Stomach smooth muscle (tissue), 2 donors: ENCODE data around the gene UBE2E2.

Source experiments
- H3K27ac ChIP-seq: one replicate; pipeline ENCODE4 v1.7.0; 2013; ENCODE audit warnings: mild to moderate bottlenecking, low read length, inconsistent platforms
- H3K27me3 ChIP-seq, 2 donors: one replicate each; pipeline ENCODE4 v1.7.0; 2013; ENCODE audit warnings: low read length in 2 of 2; ENCODE audit not compliant: insufficient read depth in 2 of 2, control insufficient read depth in 1 of 2
- H3K36me3 ChIP-seq, 2 donors: one replicate each; pipeline ENCODE4 v1.7.0; 2013; ENCODE audit warnings: low read length in 2 of 2; ENCODE audit not compliant: control insufficient read depth in 2 of 2, insufficient read depth in 2 of 2
- H3K4me1 ChIP-seq: one replicate; pipeline ENCODE4 v1.7.0; 2013; ENCODE audit warnings: low read length; ENCODE audit not compliant: control insufficient read depth, insufficient read depth
- H3K4me3 ChIP-seq, 2 donors: one replicate each; pipeline ENCODE4 v1.7.0; 2013; ENCODE audit warnings: low read length in 2 of 2
- H3K9ac ChIP-seq, 2 donors: one replicate each; pipeline ENCODE4 v1.7.0; 2013; ENCODE audit warnings: low read length in 2 of 2, mild to moderate bottlenecking in 1 of 2
- H3K9me3 ChIP-seq, 2 donors: one replicate each; pipeline ENCODE4 v1.7.0; 2013; ENCODE audit warnings: low read length in 2 of 2; ENCODE audit not compliant: control insufficient read depth in 2 of 2
- donor health status: healthy.
- donor health status: Pancreatic carcinoma.

The UBE2E2 gene

DNA sequence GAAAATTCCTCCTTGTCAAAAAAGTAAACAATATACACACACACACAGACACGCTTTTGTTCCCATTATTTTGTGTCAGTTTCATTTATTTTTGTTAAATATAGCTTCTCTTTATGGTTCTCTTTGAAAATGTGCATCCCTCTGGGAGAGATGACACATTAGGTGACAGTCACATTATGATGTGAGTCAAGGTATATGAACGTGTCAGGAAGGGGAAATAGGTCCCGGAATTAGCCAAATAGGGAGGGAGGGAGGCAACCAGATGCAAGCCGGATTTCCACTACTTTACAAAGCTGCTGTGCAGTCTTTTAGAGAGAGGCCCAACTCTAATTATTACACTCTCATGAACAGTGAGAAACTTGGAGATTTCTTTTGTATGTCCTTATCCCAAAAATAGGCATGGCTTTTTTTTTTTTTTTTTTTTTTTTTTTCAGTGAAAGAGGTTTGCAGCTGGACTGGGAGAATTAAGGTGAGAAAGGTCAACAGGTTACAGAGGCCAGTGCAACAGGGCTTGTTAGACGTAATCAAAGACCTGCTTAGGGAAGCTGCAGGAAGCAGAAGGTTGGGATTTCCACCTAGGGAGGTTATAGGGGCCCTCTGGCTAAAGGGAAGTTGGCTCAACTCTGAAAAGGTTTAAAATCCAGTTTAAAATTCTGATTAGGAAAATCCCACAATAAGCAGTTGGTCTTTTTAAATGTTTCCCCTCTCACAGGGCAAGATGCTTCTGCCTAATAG is 362.1 kb downstream of the UBE2E2 start:
- H3K27ac ChIP-seq: no peak overlapping the region
- H3K36me3 ChIP-seq: no peaks in the 10 kb centered on the region
- H3K9ac ChIP-seq: no peak overlapping the region
- H3K4me3 ChIP-seq: no peak overlapping the region
- H3K4me1 ChIP-seq: peaks cover 5% of the 10 kb centered on the region
- no peaks in the 10 kb centered on the region for H3K27me3 ChIP-seq
- H3K9me3 ChIP-seq: no peaks in the 10 kb centered on the region

DNA sequence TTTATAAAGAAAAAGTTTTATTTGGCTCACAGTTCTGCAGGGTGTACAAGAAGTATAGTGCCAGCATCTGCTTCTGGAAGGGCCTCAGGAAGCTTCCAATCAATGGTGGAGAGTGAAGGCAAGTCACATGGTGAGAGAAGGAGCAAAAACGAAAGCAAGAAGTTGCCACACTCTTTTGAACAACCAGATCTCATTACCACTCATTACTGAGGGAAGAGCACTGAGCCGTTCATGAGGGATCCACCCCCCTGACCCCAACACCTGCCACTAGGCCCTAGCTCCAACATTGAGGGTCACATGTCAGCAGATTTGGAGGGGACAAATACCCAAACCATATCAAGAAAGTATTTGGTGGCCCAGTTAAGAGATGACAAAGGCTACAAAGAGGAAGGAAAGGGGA is 363.4 kb downstream of the UBE2E2 start:
- Histone ChIP-seq H3K9ac (no peak overlapping the region), H3K27me3 (no peaks in the 10 kb centered on the region), H3K36me3 (no peaks in the 10 kb centered on the region), H3K4me3 (no peak overlapping the region), H3K9me3 (no peaks in the 10 kb centered on the region), H3K4me1 (peaks cover 5% of the 10 kb centered on the region), H3K27ac (no peak overlapping the region)

DNA sequence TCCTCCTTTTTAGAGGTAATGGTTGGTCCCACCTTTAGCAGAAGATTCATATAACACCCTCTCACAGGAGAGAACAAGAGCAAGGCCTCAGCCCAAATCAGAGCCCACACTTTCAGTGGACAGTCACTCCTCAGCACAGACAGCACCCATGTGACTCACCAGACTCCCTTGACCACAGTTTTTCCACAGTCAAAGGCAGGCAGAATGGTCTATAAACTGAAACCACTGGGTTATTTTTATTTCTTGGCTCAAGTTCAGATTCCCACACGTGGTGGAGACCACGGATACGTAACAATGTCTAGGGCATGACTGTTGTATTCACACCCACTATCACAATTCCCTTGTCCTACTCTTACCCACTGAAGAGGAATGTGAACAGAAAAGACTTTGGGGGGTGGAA is 364.8 kb downstream of the UBE2E2 start:
- Histone ChIP-seq H3K9ac (no peak overlapping the region), H3K4me3 (no peak overlapping the region), H3K27me3 (no peaks in the 10 kb centered on the region), H3K4me1 (peaks cover 5% of the 10 kb centered on the region), H3K36me3 (no peaks in the 10 kb centered on the region), H3K9me3 (no peaks in the 10 kb centered on the region), H3K27ac (no peak overlapping the region)

DNA sequence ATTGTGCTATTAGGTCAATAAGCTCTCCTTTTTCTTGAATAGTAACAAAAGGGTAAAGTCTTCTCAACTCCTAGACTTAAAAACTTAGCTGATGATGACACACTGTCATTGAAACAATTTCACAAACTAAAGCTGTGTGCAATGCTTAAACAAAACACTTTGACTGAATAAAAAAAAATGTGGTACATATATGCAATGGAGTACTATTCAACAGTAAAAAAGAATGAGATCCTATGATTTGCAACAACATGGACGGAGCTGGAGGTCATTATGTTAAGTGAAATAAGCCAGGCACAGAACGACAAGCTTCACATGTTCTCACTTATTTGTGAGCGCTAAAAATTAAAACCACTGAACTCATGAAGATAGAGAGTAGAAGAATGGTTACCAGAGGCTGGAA is 370.7 kb downstream of the UBE2E2 start:
- Histone ChIP-seq H3K4me1 (no peaks in the 10 kb centered on the region), H3K27ac (no peak overlapping the region), H3K9me3 (no peaks in the 10 kb centered on the region), H3K4me3 (no peak overlapping the region), H3K9ac (no peak overlapping the region), H3K36me3 (no peaks in the 10 kb centered on the region), H3K27me3 (no peaks in the 10 kb centered on the region)

DNA sequence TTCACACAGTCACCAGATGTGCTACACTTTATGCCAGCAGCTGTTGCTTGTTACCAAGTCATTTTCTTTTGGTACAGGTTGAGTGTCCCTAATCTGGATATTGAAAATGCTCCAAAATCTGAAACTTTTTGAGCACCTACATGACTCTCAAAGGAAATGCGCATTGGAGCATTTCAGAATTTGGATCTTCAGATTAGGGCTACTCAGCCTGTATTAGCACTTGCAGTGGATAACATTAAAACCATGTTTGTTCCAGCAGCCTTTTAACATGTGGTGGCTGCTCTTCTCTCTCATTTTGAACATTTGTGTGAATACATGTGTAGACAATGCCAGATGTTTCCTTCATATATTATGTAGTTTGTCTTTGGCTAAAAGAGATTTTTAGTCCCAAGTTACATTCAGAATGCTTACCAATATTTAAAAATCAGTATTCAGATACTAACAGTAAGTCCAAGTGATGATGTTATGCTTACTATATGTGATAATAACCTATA is 371.7 kb downstream of the UBE2E2 start:
- no peak overlapping the region for H3K4me3 ChIP-seq
- no peak overlapping the region for H3K9ac ChIP-seq
- no peaks in the 10 kb centered on the region for H3K4me1 ChIP-seq
- no peak overlapping the region for H3K27ac ChIP-seq
- no peaks in the 10 kb centered on the region for H3K36me3 ChIP-seq
- no peaks in the 10 kb centered on the region for H3K27me3 ChIP-seq
- H3K9me3 ChIP-seq: no peaks in the 10 kb centered on the region

DNA sequence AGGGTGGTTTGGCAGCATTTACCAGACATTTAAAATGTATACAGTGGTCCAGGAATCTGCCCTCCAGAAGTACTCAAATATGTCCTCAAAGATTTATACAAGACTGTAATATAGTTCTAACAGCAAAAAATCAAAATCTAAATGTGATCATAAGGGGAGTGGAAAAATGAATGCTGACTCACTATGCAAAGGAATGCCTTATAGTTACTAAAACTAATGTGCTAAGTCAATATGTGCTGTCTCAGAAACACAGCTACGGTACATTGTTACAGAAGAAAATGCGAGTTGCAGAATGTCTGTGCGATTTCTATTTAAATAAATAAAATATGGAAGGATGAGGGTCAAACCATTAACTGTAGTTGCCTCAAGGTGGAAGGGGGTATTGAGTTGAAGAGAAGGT is 372.6 kb downstream of the UBE2E2 start:
- no peak overlapping the region for H3K4me3 ChIP-seq
- no peaks in the 10 kb centered on the region for H3K36me3 ChIP-seq
- no peaks in the 10 kb centered on the region for H3K9me3 ChIP-seq
- H3K4me1 ChIP-seq: no peaks in the 10 kb centered on the region
- H3K9ac ChIP-seq: no peak overlapping the region
- no peaks in the 10 kb centered on the region for H3K27me3 ChIP-seq
- H3K27ac ChIP-seq: no peak overlapping the region

DNA sequence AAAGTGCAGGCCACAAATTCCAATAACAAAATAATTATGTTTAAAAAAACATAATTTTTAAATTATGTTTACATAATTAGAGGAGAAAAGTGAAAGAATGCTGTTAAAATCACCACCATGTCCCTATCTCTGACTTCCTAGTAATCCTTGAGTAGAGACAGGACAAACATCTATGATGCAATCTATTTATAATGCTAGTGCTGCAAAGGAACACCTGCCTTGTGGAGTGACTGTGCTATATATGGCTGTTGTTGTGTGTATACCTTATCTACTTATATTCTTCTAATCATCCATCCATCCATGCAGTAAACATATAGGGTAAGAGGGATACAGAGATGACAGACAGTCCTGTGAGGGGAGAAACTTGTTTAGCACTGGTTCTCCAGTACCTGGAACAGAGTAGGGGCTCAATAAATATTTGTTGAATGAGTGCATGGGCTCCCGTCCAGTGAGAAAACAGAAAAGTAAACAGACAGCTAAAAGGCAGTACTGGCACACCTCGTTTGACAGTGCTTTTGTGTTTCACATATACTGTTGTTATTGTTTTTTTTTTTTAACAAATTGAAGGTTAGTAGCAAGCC is 373.3 kb downstream of the UBE2E2 start:
- H3K4me1 ChIP-seq: no peaks in the 10 kb centered on the region
- no peak overlapping the region for H3K27ac ChIP-seq
- no peak overlapping the region for H3K4me3 ChIP-seq
- H3K27me3 ChIP-seq: no peaks in the 10 kb centered on the region
- no peak overlapping the region for H3K9ac ChIP-seq
- H3K9me3 ChIP-seq: no peaks in the 10 kb centered on the region
- H3K36me3 ChIP-seq: no peaks in the 10 kb centered on the region

DNA sequence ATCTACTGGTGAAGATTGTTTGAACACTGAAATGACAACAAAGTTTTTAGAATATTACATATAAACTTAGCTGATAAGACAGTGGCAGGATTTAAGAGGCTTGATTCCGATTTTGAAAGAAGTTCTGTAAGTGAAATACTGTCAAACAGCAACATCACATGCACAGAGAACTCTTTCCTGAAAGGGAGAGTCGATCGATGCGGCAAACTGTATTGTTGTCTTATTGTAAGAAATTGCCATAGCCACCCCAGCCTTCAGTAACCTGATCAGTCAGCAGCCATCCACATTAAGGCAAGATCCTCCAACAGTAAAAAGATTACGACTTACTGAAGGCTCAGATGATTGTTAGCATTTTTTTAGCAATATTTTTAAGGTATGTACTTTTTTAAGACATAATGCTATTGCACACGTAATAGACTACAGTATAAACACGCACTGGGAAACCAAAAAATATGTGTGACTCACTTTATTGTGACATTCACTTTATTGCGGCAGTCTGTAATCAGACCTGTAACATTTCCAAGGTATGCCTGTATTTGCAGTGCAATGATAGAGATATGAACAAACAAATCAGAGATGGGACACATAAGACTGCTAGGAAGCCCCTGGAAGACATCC is 377.1 kb downstream of the UBE2E2 start:
- Histone ChIP-seq H3K9me3 (no peaks in the 10 kb centered on the region), H3K4me3 (no peak overlapping the region), H3K9ac (no peak overlapping the region), H3K27me3 (no peaks in the 10 kb centered on the region), H3K4me1 (no peaks in the 10 kb centered on the region), H3K36me3 (no peaks in the 10 kb centered on the region), H3K27ac (no peak overlapping the region)

DNA sequence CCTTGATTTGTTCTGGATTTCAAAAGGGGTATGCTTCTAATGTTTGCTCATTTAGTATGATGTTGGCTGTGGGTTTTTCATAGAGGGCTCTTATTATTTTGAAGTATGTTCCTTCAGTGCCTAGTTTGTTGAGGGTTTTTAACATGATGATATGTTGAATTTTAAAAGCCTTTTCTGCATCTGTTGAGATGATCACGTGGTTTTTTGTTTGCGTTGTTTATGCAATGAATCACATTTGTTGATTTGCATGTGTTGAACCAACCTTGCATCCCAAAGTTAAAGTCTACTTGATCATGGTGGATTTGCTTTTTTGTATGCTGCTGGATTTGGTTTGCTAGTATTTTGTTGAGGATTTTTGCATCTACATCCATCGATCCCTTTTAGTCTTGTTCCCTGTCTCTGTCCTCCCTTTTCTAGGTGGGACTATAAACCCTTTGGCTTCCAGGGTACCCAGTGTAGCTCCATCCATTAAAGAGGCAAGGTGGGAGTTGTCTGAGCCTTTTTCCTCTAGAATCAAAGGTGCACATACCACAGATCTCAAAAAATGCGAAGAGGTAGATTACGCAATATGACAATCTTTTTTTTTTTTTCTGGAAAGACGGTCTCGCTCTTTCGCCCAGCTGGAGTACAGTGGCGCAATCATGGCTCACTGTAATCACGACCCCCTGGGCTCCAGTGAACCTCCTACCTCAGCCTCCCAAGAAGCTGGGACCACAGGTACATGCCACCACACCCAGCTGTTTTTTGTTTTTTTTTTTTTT is 381.0 kb downstream of the UBE2E2 start:
- Histone ChIP-seq H3K27ac (no peak overlapping the region), H3K4me1 (no peaks in the 10 kb centered on the region), H3K9me3 (no peaks in the 10 kb centered on the region), H3K27me3 (no peaks in the 10 kb centered on the region), H3K4me3 (no peak overlapping the region), H3K36me3 (no peaks in the 10 kb centered on the region), H3K9ac (no peak overlapping the region)

DNA sequence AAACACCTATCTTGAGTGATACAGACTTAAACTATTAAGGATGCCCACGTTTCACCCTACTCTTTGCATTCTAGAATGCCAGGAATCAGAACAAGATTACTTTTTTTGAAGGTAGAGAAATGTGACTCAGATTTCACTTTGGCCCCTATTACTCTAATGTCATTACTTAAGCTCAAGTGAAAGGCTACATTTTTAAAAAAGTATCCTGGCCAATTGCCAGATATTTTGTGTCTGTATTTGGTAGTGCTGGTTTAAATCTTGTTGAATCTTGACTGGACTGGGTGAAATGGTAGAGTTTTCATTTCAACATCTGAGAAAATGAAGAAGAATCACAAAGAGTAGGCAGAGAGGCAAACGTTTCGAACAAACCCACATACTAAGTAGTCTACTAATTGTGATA is 384.4 kb downstream of the UBE2E2 start:
- H3K9ac ChIP-seq: no peak overlapping the region
- H3K27me3 ChIP-seq: no peaks in the 10 kb centered on the region
- no peaks in the 10 kb centered on the region for H3K4me1 ChIP-seq
- H3K36me3 ChIP-seq: no peaks in the 10 kb centered on the region
- H3K27ac ChIP-seq: no peak overlapping the region
- H3K4me3 ChIP-seq: no peak overlapping the region
- H3K9me3 ChIP-seq: no peaks in the 10 kb centered on the region
